C4-2B (cell line): ENCODE results near the gene SPOCK1.

Experiments used
- CTCF ChIP-seq: fragments of 450-650 bp; conservative IDR thresholded peaks from 2 replicates; pipeline ENCODE4 v1.5.1; 2017; ENCODE audit warnings: mild to moderate bottlenecking
- ZFX ChIP-seq: fragments of 450-650 bp; IDR thresholded peaks from 2 replicates; pipeline ENCODE4 v1.6.1; 2017

GRCh38 chr5:136927571-136927970 is 571.6 kb downstream of the SPOCK1 start:
- TF ChIP-seq CTCF (no peak), ZFX (no peak)
